ENCODE results near the gene JADE3.

JADE3 gene

GRCh38 chrX:46910415-46910814, 1.8 kb upstream of the JADE3 start:
- Histone ChIP-seq H3K27ac (ENCODE audit: low read depth, low read length) (no peak overlapping the region), H3F3A (ENCODE audit: insufficient read depth) (peaks cover 7% of the 10 kb centered on the region; the same call in 1 of the 2 replicates), H3K4me2 (ENCODE audit: low read depth, low read length, poor library complexity, severe bottlenecking) (no peak overlapping the region), H3K4me3 (ENCODE audit: insufficient read depth, low read length, poor library complexity, severe bottlenecking) (no peak overlapping the region), H3K79me2 (ENCODE audit: insufficient read depth, low read length) (no peaks in the 10 kb centered on the region), H3K9me3 (ENCODE audit: insufficient read depth, low read length) (no peaks in the 10 kb centered on the region), H4K20me1 (ENCODE audit: low read depth, low read length) (no peaks in the 10 kb centered on the region), H3K36me3 (ENCODE audit: low read length) (no peaks in the 10 kb centered on the region), H2AFZ (ENCODE audit: low read depth, low read length, severe bottlenecking) (no peak overlapping the region), H3K27me3 (ENCODE audit: low read length) (no peaks in the 10 kb centered on the region), H3K9ac (ENCODE audit: low read length) (no peak overlapping the region), H3K9me2 (replicated peaks; ENCODE audit: insufficient read depth, low read length) (no peaks in the 10 kb centered on the region)
- TF ChIP-seq CTCF (IDR thresholded peaks at IDR 0.05; ENCODE audit: insufficient read depth, low read length, poor library complexity, severe bottlenecking) (no peak), EZH2phosphoT487 (conservative IDR thresholded peaks at IDR 0.05; ENCODE audit: low read length) (no peak)

DNA sequence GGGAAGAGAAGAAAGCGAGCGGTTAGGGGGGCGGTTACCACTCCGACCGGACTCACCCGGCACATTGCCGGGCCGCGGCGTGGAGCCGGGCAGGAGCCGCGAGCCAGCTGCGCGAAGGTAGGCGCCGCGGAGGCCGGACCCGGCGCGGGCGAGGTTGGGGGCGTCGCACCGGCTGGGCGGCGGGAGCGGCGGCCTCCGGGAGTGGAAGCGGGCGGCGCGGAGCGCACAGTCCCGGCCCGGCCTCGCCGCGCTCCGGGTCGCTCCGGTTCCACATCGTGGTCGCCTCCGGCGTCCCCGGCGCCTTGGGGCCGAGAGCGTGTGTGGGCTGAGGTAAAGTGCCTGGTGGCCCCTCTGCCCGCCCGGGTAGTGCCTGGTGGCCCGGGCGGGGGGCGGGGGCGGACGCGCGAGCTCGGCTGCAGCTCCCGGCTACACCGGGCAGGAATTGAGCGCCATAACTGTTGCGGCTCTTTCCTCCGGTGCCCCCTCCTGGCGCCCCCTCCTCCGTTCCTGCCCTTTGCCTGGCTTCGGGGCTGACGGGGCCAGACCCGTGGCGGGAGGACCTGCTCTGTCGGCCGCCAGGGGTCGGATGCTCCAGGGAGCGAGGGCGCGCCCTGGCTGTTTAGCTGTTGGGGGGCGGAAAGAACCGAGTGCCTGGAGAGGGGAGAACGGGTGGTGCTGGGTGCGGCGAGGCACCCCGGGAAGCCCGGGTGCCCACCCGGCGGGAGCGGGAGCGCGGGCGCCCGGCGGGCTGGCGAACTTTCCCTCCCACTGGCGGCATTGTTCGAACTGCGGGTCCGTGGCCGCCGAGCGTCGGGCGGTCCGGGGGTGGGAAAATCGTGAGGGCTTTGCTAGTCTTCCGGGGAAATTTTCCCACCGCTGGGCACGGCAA, 626 bp downstream of the JADE3 start:
- Histone ChIP-seq H3K27me3 (ENCODE audit: low read length) (no peaks in the 10 kb centered on the region), H2AFZ (ENCODE audit: low read depth, low read length, severe bottlenecking) (peak overlapping the region; percentile 74)

DNA sequence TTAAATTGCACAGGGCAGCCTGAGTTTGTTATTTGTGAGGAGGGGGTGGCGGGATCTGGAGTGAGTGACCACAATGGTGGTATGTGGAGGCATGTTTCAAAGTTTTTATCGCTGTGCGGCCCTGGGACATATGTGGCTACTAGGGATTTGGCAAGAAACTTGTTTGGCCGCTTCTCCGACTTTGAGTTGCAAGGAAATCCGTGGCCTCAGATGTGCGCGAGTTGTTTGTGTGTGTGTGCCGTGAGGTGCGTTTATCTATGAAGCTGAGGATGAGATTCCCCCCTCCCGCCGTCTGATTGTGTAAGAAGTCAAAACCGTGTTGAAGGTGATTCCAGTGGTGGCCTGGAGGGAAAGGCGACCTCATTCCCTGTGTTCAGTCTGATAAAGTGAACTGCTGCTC, 1.4 kb downstream of the JADE3 start:
- H3K79me2 ChIP-seq (ENCODE audit: insufficient read depth, low read length): no peaks in the 10 kb centered on the region

More for the DNA sequence above, 626 bp downstream of the JADE3 start:
- Histone ChIP-seq H3K79me2 (ENCODE audit: insufficient read depth, low read length) (no peaks in the 10 kb centered on the region), H3K9me3 (ENCODE audit: insufficient read depth, low read length) (no peaks in the 10 kb centered on the region), H3K9me2 (replicated peaks; ENCODE audit: insufficient read depth, low read length) (no peaks in the 10 kb centered on the region), H3K4me2 (ENCODE audit: low read depth, low read length, poor library complexity, severe bottlenecking) (peak overlapping the region; percentile 81), H3K9ac (ENCODE audit: low read length) (peak overlapping the region; percentile 60), H3K27ac (ENCODE audit: low read depth, low read length) (no peak overlapping the region), H3K36me3 (ENCODE audit: low read length) (no peaks in the 10 kb centered on the region), H3K4me3 (ENCODE audit: insufficient read depth, low read length, poor library complexity, severe bottlenecking) (peak overlapping the region; percentile 62), H3F3A (ENCODE audit: insufficient read depth) (peaks cover 7% of the 10 kb centered on the region; the same call in 1 of the 2 replicates), H4K20me1 (ENCODE audit: low read depth, low read length) (no peaks in the 10 kb centered on the region)
- TF ChIP-seq EZH2phosphoT487 (conservative IDR thresholded peaks at IDR 0.05; ENCODE audit: low read length): no peak
- TF ChIP-seq CTCF (IDR thresholded peaks at IDR 0.05; ENCODE audit: insufficient read depth, low read length, poor library complexity, severe bottlenecking): peak; percentile 31

More for the DNA sequence above, 1.4 kb downstream of the JADE3 start:
- no peaks in the 10 kb centered on the region for H4K20me1 ChIP-seq (ENCODE audit: low read depth, low read length)
- no peak overlapping the region for H3K27ac ChIP-seq (ENCODE audit: low read depth, low read length)
- TF ChIP-seq CTCF (IDR thresholded peaks at IDR 0.05; ENCODE audit: insufficient read depth, low read length, poor library complexity, severe bottlenecking): no peak
- no peak for TF ChIP-seq EZH2phosphoT487 (conservative IDR thresholded peaks at IDR 0.05; ENCODE audit: low read length)
- no peaks in the 10 kb centered on the region for H3K9me2 ChIP-seq (replicated peaks; ENCODE audit: insufficient read depth, low read length)
- peak overlapping the region; percentile 81 for H3K4me2 ChIP-seq (ENCODE audit: low read depth, low read length, poor library complexity, severe bottlenecking)
- peaks cover 7% of the 10 kb centered on the region; the same call in 1 of the 2 replicates for H3F3A ChIP-seq (ENCODE audit: insufficient read depth)
- H3K9me3 ChIP-seq (ENCODE audit: insufficient read depth, low read length): no peaks in the 10 kb centered on the region
- peak overlapping the region; percentile 62 for H3K4me3 ChIP-seq (ENCODE audit: insufficient read depth, low read length, poor library complexity, severe bottlenecking)
- no peaks in the 10 kb centered on the region for H3K27me3 ChIP-seq (ENCODE audit: low read length)
- peak overlapping the region; percentile 74 for H2AFZ ChIP-seq (ENCODE audit: low read depth, low read length, severe bottlenecking)
- H3K9ac ChIP-seq (ENCODE audit: low read length): peak overlapping the region; percentile 60
- H3K36me3 ChIP-seq (ENCODE audit: low read length): no peaks in the 10 kb centered on the region
